Measurements from ENCODE around the gene C19orf73. TPM values are rescaled to one million over a fixed set of nuclear protein-coding genes. Genes with fewer than 3 reads are reported as not detected.

C19orf73 gene
- total and polyA plus RNA-seq, 9 of the 15 experiments (the other 6 are each of a cell fraction or from before 2014, with no cell fraction given): 0.08 to 7.4 (median 1.4) TPM

- H3K36me3 ChIP-seq (ENCODE audit: control insufficient read depth, insufficient read depth, low read length): peaks cover 23% of the 10 kb centered on the region; the same call in 1 of the 3 replicates
- no peak overlapping the region for H2AFZ ChIP-seq (ENCODE audit: low read depth, low read length)
- in situ Hi-C loops (cut with MboI): no loop called here
- H3K27ac ChIP-seq (ENCODE audit: extremely low read depth, low read depth, low read length): no peak overlapping the region
- ATAC-seq (peak; percentile 38), FAIRE-seq (no peak), DNase-seq (ENCODE audit: extremely low read depth in 1 of 4, low spot score in 3 of 4) (peak in 1 of 4 experiments; percentile 18)
- ChIA-PET POLR2A (interaction anchor here (1.6 kb wide), 1 partner anchor 16 kb away, joined by 4 read pairs; no protein-coding TSS in a partner anchor), CTCF (ENCODE audit: low intra/inter-chr PET ratio) (no interaction called here)
- peaks cover 5 to 25% of the 10 kb centered on the region in 2 experiments; a peak in 4 of 5 replicates for H3K4me1 ChIP-seq (replicated peaks in 1 of 2; ENCODE audit: control insufficient read depth in 2 of 2, insufficient read depth in 2 of 2, low read length in 2 of 2)
- no peaks in the 10 kb centered on the region for H4K20me1 ChIP-seq (replicated peaks; ENCODE audit: control insufficient read depth, insufficient read depth, low read length)
- H3K4me2 ChIP-seq (ENCODE audit: insufficient read depth, low read length): no peak overlapping the region
- intact Hi-C loops (cut with micrococcal nuclease): no loop called here
- no peak overlapping the region for H3K4me3 ChIP-seq
- H3K27me3 ChIP-seq (ENCODE audit: control insufficient read depth in 2 of 2, insufficient read depth in 2 of 2, low read length in 2 of 2): no peaks in the 10 kb centered on the region
- H3K9ac ChIP-seq (ENCODE audit: insufficient read depth in 1 of 2, low read depth in 2 of 2, low read length in 2 of 2): peak overlapping the region in 1 of 2 experiments; percentile 20; a peak in 1 of 4 replicates
- no peaks in the 10 kb centered on the region for H3K9me3 ChIP-seq (replicated peaks; ENCODE audit: control insufficient read depth, insufficient read depth, low read depth, low read length)
- WGBS (ENCODE audit: insufficient coverage, low coverage, missing lambda C conversion rate): 81% methylated on average over 12 of the region's 30 CpGs
- no peaks in the 10 kb centered on the region for H3K79me2 ChIP-seq (ENCODE audit: control insufficient read depth, insufficient read depth, low read length)
- no peaks in the 10 kb centered on the region for H3K9me1 ChIP-seq (ENCODE audit: control insufficient read depth, insufficient read depth, low read length)
- BruUV-seq (replicated peaks): no TSS peak
- TF ChIP-seq RBFOX2 (IDR thresholded peaks at IDR 0.05; ENCODE audit: low read depth, low read length) (peak; percentile 52), PHF21A (IDR thresholded peaks at IDR 0.05; ENCODE audit: borderline replicate concordance, low read depth) (no peak), POLR2G (IDR thresholded peaks at IDR 0.05; ENCODE audit: low read depth, low read length) (peak; percentile 41; the same call in 1 of the 2 replicates)
Measured at GRCh38 chr19:49165865-49166301, 46.9 kb upstream of the C19orf73 start.

- H3K9ac ChIP-seq (ENCODE audit: insufficient read depth in 1 of 2, low read depth in 2 of 2, low read length in 2 of 2): peak overlapping the region in 1 of 2 experiments; percentile 20; a peak in 2 of 4 replicates
Measured at GRCh38 chr19:49165111-49165750, 46.3 kb upstream of the C19orf73 start.

More at GRCh38 chr19:49165111-49165750, 46.3 kb upstream of the C19orf73 start:
- no peak overlapping the region for H3K27ac ChIP-seq (ENCODE audit: extremely low read depth, low read depth, low read length)
- no peak overlapping the region for H3K4me2 ChIP-seq (ENCODE audit: insufficient read depth, low read length)
- in situ Hi-C loops (cut with MboI): no loop called here
- TF ChIP-seq RBM39 (optimal IDR thresholded peaks at IDR 0.05; ENCODE audit: low read depth, low read length): no peak
- no peak for TF ChIP-seq ZNF778 (CRISPR knock-in tag; IDR thresholded peaks at IDR 0.05)
- TF ChIP-seq CSDE1 (IDR thresholded peaks at IDR 0.05): no peak
- no peak for TF ChIP-seq NFXL1 (CRISPR knock-in tag; IDR thresholded peaks at IDR 0.05)
- peak; percentile 52 for TF ChIP-seq ZFP36 (IDR thresholded peaks at IDR 0.05; ENCODE audit: low read depth, low read length, partially characterized antibody)
- no peak for TF ChIP-seq NR2F6 (CRISPR knock-in tag; IDR thresholded peaks at IDR 0.05)
- no peak for TF ChIP-seq ASH1L (IDR thresholded peaks at IDR 0.05; ENCODE audit: borderline replicate concordance, low read depth, partially characterized antibody)
- TF ChIP-seq U2AF1 (optimal IDR thresholded peaks at IDR 0.05; ENCODE audit: low read depth, low read length): no peak
- peak; percentile 56; the same call in 1 of the 2 replicates for TF ChIP-seq BCOR (IDR thresholded peaks at IDR 0.05)
- peak; percentile 47 for TF ChIP-seq RBM25 (IDR thresholded peaks at IDR 0.05; ENCODE audit: low read depth, low read length, severe bottlenecking)
- WGBS (ENCODE audit: insufficient coverage, low coverage, missing lambda C conversion rate): 89% methylated on average over 24 of the region's 24 CpGs
- intact Hi-C loops (cut with micrococcal nuclease): no loop called here
- no peaks in the 10 kb centered on the region for H3K9me1 ChIP-seq (ENCODE audit: control insufficient read depth, insufficient read depth, low read length)
- no peak for FAIRE-seq
- ChIA-PET CTCF (ENCODE audit: low intra/inter-chr PET ratio) (no interaction called here), POLR2A (interaction anchor here (0.9 to 1.6 kb wide), 2 partner anchors 10 to 16 kb away, joined by 3 to 4 read pairs; partner anchors contain the start of gene HRC)
- no peak for ATAC-seq
- no peaks in the 10 kb centered on the region for H3K27me3 ChIP-seq (ENCODE audit: control insufficient read depth in 2 of 2, insufficient read depth in 2 of 2, low read length in 2 of 2)
- H3K79me2 ChIP-seq (ENCODE audit: control insufficient read depth, insufficient read depth, low read length): no peaks in the 10 kb centered on the region
- no peaks in the 10 kb centered on the region for H4K20me1 ChIP-seq (replicated peaks; ENCODE audit: control insufficient read depth, insufficient read depth, low read length)
- H3K9me3 ChIP-seq (replicated peaks; ENCODE audit: control insufficient read depth, insufficient read depth, low read depth, low read length): no peaks in the 10 kb centered on the region
- BruUV-seq (replicated peaks): no TSS peak
- H3K4me1 ChIP-seq (replicated peaks in 1 of 2; ENCODE audit: control insufficient read depth in 2 of 2, insufficient read depth in 2 of 2, low read length in 2 of 2): peaks cover 10 to 31% of the 10 kb centered on the region in 2 experiments; a peak in 4 of 5 replicates
- no peak for DNase-seq (ENCODE audit: extremely low read depth in 1 of 4, low spot score in 3 of 4)
- no peak overlapping the region for H2AFZ ChIP-seq (ENCODE audit: low read depth, low read length)
- H3K36me3 ChIP-seq (ENCODE audit: control insufficient read depth, insufficient read depth, low read length): peaks cover 22% of the 10 kb centered on the region; the same call in 1 of the 3 replicates
- no peak overlapping the region for H3K4me3 ChIP-seq

Data from K562 (cell line).